Measurements from ENCODE around the gene LAMA5. TPM values are rescaled to one million over a fixed set of nuclear protein-coding genes. Genes with fewer than 3 reads are reported as not detected.
A peak's percentile ranks its signal among the peaks of the same experiment; 100 is the strongest.

LAMA5 gene
- polyA plus RNA-seq, 2 of the 4 experiments (the other 2 are of a cell fraction), result 20.4 to 196 TPM

DNA sequence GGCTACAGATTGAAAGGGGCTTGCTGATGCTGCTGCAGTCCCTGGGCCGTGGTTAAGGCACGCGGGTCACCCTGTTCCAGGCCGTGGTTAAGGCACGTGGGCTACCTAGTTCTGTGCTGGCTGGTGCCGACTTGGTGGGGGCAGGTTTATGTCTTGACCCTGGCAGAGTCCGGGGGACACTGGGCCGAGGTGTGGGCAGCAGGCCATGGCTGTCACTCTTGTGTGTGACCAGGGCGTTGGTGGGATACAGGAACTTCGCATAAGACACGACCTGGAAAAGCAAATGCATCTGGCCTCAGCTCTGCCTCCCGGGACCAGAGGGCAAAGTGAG lies 26.2 kb upstream of the LAMA5 start:
- Histone ChIP-seq H3K9me3 (no peaks in the 10 kb centered on the region), H3K27ac (no peak overlapping the region), H3K4me3 (no peak overlapping the region), H3K4me2 (no peak overlapping the region), H3K4me1 (peaks cover 10% of the 10 kb centered on the region)
- ChIA-PET POLR2A (interaction anchor here (0.5 kb wide), 1 partner anchor 289 kb away, joined by 6 read pairs; no protein-coding TSS in a partner anchor), CTCF (interaction anchor here (1.2 to 6.0 kb wide), 5 partner anchors 8 to 415 kb away, joined by 3 to 38 read pairs (median 11); no protein-coding TSS in a partner anchor)
- DNase-seq (ENCODE audit: low read depth in 1 of 2, low spot score in 1 of 2), result no peak
- no peak for FAIRE-seq
- TF ChIP-seq GATA3 (IDR thresholded peaks at IDR 0.05; ENCODE audit: borderline replicate concordance) (no peak), FOSB (CRISPR knock-in tag; IDR thresholded peaks at IDR 0.05) (no peak), MAZ (IDR thresholded peaks at IDR 0.05; ENCODE audit: borderline replicate concordance, low read depth, low read length) (no peak), BCL3 (IDR thresholded peaks at IDR 0.05) (no peak), TFCP2L1 (CRISPR knock-in tag; IDR thresholded peaks at IDR 0.05) (no peak), NR3C1 (IDR thresholded peaks at IDR 0.05) (no peak), NPAS2 (CRISPR knock-in tag; IDR thresholded peaks at IDR 0.05; ENCODE audit: borderline replicate concordance) (no peak), SMC3 (IDR thresholded peaks at IDR 0.05) (no peak), MAFK (IDR thresholded peaks at IDR 0.05; ENCODE audit: partially characterized antibody) (no peak), SREBF2 (IDR thresholded peaks at IDR 0.05) (no peak), CBX2 (IDR thresholded peaks at IDR 0.05; ENCODE audit: borderline replicate concordance, low read depth) (no peak), EHMT2 (IDR thresholded peaks at IDR 0.05; ENCODE audit: low read depth) (no peak)
- 92% methylated on average over 12 of the region's 12 CpGs for WGBS (ENCODE audit: missing lambda C conversion rate)
- no peak for ATAC-seq

GRCh38 chr20:62392621-62393334 lies 25.7 kb upstream of the LAMA5 start:
- no peak for TF ChIP-seq ELK1 (IDR thresholded peaks at IDR 0.05; ENCODE audit: low read depth, low read length)
- TF ChIP-seq BHLHE40 (IDR thresholded peaks at IDR 0.05; ENCODE audit: low read depth, low read length), result no peak
- no peak for TF ChIP-seq EHMT2 (IDR thresholded peaks at IDR 0.05; ENCODE audit: low read depth)
- TF ChIP-seq TFCP2L1 (CRISPR knock-in tag; IDR thresholded peaks at IDR 0.05), result no peak
- TF ChIP-seq ZSCAN20 (CRISPR knock-in tag; IDR thresholded peaks at IDR 0.05), result no peak
- TF ChIP-seq, protein P1, sequence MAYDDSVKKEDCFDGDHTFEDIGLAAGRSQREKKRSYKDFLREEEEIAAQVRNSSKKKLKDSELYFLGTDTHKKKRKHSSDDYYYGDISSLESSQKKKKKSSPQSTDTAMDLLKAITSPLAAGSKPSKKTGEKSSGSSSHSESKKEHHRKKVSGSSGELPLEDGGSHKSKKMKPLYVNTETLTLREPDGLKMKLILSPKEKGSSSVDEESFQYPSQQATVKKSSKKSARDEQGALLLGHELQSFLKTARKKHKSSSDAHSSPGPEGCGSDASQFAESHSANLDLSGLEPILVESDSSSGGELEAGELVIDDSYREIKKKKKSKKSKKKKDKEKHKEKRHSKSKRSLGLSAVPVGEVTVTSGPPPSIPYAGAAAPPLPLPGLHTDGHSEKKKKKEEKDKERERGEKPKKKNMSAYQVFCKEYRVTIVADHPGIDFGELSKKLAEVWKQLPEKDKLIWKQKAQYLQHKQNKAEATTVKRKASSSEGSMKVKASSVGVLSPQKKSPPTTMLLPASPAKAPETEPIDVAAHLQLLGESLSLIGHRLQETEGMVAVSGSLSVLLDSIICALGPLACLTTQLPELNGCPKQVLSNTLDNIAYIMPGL (CRISPR knock-in tag; IDR thresholded peaks at IDR 0.05; ENCODE audit: borderline replicate concordance), result no peak
- no peak for TF ChIP-seq KDM1A (IDR thresholded peaks at IDR 0.05; ENCODE audit: low read depth)
- TF ChIP-seq ZNF302 (CRISPR knock-in tag; IDR thresholded peaks at IDR 0.05), result no peak
- no peak for TF ChIP-seq MAFK (IDR thresholded peaks at IDR 0.05; ENCODE audit: partially characterized antibody)
- TF ChIP-seq PBX3 (IDR thresholded peaks at IDR 0.05), result no peak
- no peak for TF ChIP-seq RCOR1 (IDR thresholded peaks at IDR 0.05; ENCODE audit: low read depth, low read length)
- peaks cover 15% of the 10 kb centered on the region for H3K4me1 ChIP-seq
- POLR2A ChIA-PET, result interaction anchor here (0.5 kb wide), 1 partner anchor 288 kb away, joined by 6 read pairs; no protein-coding TSS in a partner anchor
- WGBS (ENCODE audit: missing lambda C conversion rate), result 91% methylated on average over 14 of the region's 21 CpGs
- CTCF ChIA-PET, result interaction anchor here (1.2 to 6.0 kb wide), 5 partner anchors 8 to 416 kb away, joined by 3 to 38 read pairs (median 11); no protein-coding TSS in a partner anchor
- no peak overlapping the region for H3K4me2 ChIP-seq
- no peak overlapping the region for H3K27ac ChIP-seq
- H3K4me3 ChIP-seq, result no peak overlapping the region
- FAIRE-seq (no peak), DNase-seq (ENCODE audit: low read depth in 1 of 2, low spot score in 1 of 2) (no peak), ATAC-seq (peak; percentile 1 to 10; a peak in 2 of 6 replicates)
- no peaks in the 10 kb centered on the region for H3K9me3 ChIP-seq

Measured in A549 (cell line).